Lung (tissue), 12 donors: Measurements from ENCODE around the gene EPHA4. TPM values are rescaled to one million over a fixed set of nuclear protein-coding genes. Genes with fewer than 3 reads are reported as not detected.
"Not testable (repeated sequence)": the region's sequence is repeated elsewhere in the genome, so short reads cannot be mapped to it uniquely, and the experiment has no call there.

Experiments used
- ATAC-seq: fragments of 200-7000 bp; cut with Tn5 transposase; one replicate; pipeline ENCODE4 v1.9.1; 2020; ENCODE audit warnings: moderate number of reproducible peaks; ENCODE audit not compliant: insufficient read depth, low FRiP score
- DNase-seq, 3 donors: peaks; one replicate each; pipeline ENCODE4 v3.0.0-alpha.2; 2013 to 2017
- H3K27ac ChIP-seq, 2 donors: one replicate each; pipeline ENCODE4 v1.5.1; 2013; ENCODE audit warnings: mild to moderate bottlenecking in 2 of 2, moderate library complexity in 2 of 2, control low read depth in 1 of 2, inconsistent platforms in 1 of 2, low read depth in 1 of 2, low read length in 1 of 2
- H3K27me3 ChIP-seq, 3 donors: one replicate each; pipeline ENCODE4 v1.5.1; 2013; ENCODE audit warnings: low read length in 2 of 3; ENCODE audit not compliant: control insufficient read depth in 3 of 3, insufficient read depth in 3 of 3
- H3K36me3 ChIP-seq, 4 donors: one replicate each; pipeline ENCODE4 v1.5.1; 2013; ENCODE audit warnings: low read length in 4 of 4, mild to moderate bottlenecking in 1 of 4, moderate library complexity in 1 of 4; ENCODE audit not compliant: control insufficient read depth in 4 of 4, insufficient read depth in 4 of 4
- H3K4me1 ChIP-seq, 5 donors: one replicate each; pipeline ENCODE4 v1.5.1; 2013; ENCODE audit warnings: low read length in 5 of 5, mild to moderate bottlenecking in 2 of 5, moderate library complexity in 1 of 5; ENCODE audit not compliant: control insufficient read depth in 5 of 5, insufficient read depth in 5 of 5
- H3K4me3 ChIP-seq: one replicate; pipeline ENCODE4 v1.5.1; 2013; ENCODE audit warnings: mild to moderate bottlenecking, control low read depth, moderate library complexity
- H3K9ac ChIP-seq, 2 donors: one replicate each; pipeline ENCODE4 v1.5.1; 2013; ENCODE audit warnings: low read length in 2 of 2, control low read depth in 1 of 2; ENCODE audit not compliant: insufficient read depth in 1 of 2
- H3K9me3 ChIP-seq, 4 donors: one replicate each; pipeline ENCODE4 v1.5.1; 2013; ENCODE audit warnings: low read length in 3 of 4, mild to moderate bottlenecking in 1 of 4, moderate library complexity in 1 of 4; ENCODE audit not compliant: control insufficient read depth in 4 of 4, insufficient read depth in 3 of 4
- CTCF ChIP-seq: IDR thresholded peaks from 2 replicates; pipeline ENCODE4 v1.5.1; 2012; ENCODE audit warnings: mild to moderate bottlenecking; ENCODE audit errors: control extremely low read depth, extremely low read depth
- WGBS, 2 donors: extraction: QIAGEN DNeasy Blood & Tissue Kit; methylation state at CpG; one replicate each; pipeline ENCODE4 v1.1.7; 2013; 5-methylcytosine and 5-hydroxymethylcytosine counted together
- polyA plus RNA-seq, 2 donors: library from polyadenylated mRNA; stranded (reverse); fragments of 200-250 nt; gene quantifications; one replicate each; pipeline ENCODE4 v1.2.1, GENCODE V29; 2013
- total RNA-seq, 2 donors: library from RNA; depleted of rRNA in 1 of 2; stranded (reverse); fragments of >200 nt in 1 of 2; gene quantifications; one replicate each; pipeline ENCODE4 v1.2.1, GENCODE V29; 2014 to 2021
- donor health status: control.
- donor health status: control.
- donor health status: Bipolar disorder and iron deficiency.
- donor health status: healthy.
- donor health status: DM: yes; HTN: yes; CAD: no.

The EPHA4 gene
- total and polyA plus RNA-seq, 4 donors = 2.5 to 28.8 (median 14.7) TPM

- DNase-seq (no peak), ATAC-seq (no peak)
- no peak for TF ChIP-seq CTCF
- Histone ChIP-seq H3K4me1 (peaks cover 0 to 6% (median 4%) of the 10 kb centered on the region in 5 donors), H3K9me3 (no peaks in the 10 kb centered on the region), H3K36me3 (no peaks in the 10 kb centered on the region), H3K4me3 (no peak overlapping the region), H3K27ac (no peak overlapping the region), H3K9ac (no peak overlapping the region), H3K27me3 (no peaks in the 10 kb centered on the region)
- 71 to 75% methylated on average over 5 of the region's 5 CpGs for WGBS, 2 donors
These were observed 57.6 kb downstream of the EPHA4 start for GRCh38 chr2:221514305-221515040.

- H3K27ac ChIP-seq = no peak overlapping the region
- H3K9me3 ChIP-seq = no peaks in the 10 kb centered on the region
- H3K4me1 ChIP-seq = peaks cover 0 to 3% (median 1%) of the 10 kb centered on the region in 5 donors
- 80 to 85% methylated on average over 5 of the region's 5 CpGs for WGBS, 2 donors
- TF ChIP-seq CTCF = no peak
- no peaks in the 10 kb centered on the region for H3K27me3 ChIP-seq
- no peaks in the 10 kb centered on the region for H3K36me3 ChIP-seq
- H3K4me3 ChIP-seq = no peak overlapping the region
- DNase-seq = no peak
- ATAC-seq = no peak
- no peak overlapping the region for H3K9ac ChIP-seq
These were observed 58.9 kb downstream of the EPHA4 start for GRCh38 chr2:221513232-221513631.

- H3K27me3 ChIP-seq = not testable (repeated sequence)
These were observed 60.8 kb downstream of the EPHA4 start for GRCh38 chr2:221511325-221511724.

GRCh38 chr2:221506469-221506868, 65.6 kb downstream of the EPHA4 start:
- no peak overlapping the region for H3K4me3 ChIP-seq
- H3K9me3 ChIP-seq = no peaks in the 10 kb centered on the region
- WGBS, 2 donors = 97 to 98% methylated on average over 2 of the region's 2 CpGs
- DNase-seq (no peak), ATAC-seq (no peak)
- no peaks in the 10 kb centered on the region for H3K36me3 ChIP-seq
- peaks cover 0 to 13% (median 6%) of the 10 kb centered on the region in 5 donors for H3K4me1 ChIP-seq
- no peaks in the 10 kb centered on the region for H3K27me3 ChIP-seq
- no peak overlapping the region for H3K27ac ChIP-seq
- TF ChIP-seq CTCF = no peak
- no peak overlapping the region for H3K9ac ChIP-seq

More at GRCh38 chr2:221511325-221511724, 60.8 kb downstream of the EPHA4 start:
- H3K4me1 ChIP-seq, H3K9me3 ChIP-seq, H3K27ac ChIP-seq, H3K9ac ChIP-seq, H3K4me3 ChIP-seq, DNase-seq, ATAC-seq, H3K36me3 ChIP-seq: not testable (repeated sequence)
- 57 to 69% methylated on average over 5 of the region's 5 CpGs for WGBS, 2 donors
